HPDE6-E6E7 (cell line): ENCODE measurements around the gene MEGF11.
A peak's percentile ranks its signal among the peaks of the same experiment; 100 is the strongest.

Experiments used
- DNase-seq: peaks from one replicate; pipeline ENCODE4 v3.0.0; 2011; ENCODE audit warnings: missing footprints; ENCODE audit errors: extremely low spot score

MEGF11 gene

DNA sequence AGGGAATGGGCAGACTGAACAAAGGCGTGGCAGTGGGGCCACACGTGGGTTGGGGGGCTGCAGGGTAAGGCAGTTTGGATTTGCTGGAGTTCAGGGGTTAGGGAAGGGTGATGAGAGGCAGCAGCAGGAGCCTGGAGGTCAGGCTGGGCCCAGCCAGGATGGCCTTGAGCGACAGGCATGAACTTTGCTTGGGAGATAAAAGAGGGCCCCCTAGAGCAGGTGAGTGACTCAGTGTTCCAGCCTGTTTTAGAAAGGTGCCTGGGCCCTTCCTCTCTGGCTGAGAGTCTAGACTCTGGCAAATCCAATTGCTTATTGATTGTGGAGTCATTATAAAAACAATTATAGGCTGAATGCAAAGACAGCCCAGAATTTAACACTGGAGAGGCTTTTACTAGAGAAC, 309.1 kb downstream of the MEGF11 start:
- no peak for DNase-seq

- DNase-seq: no peak
These were observed 311.1 kb downstream of the MEGF11 start for GRCh38 chr15:65942436-65942835.

DNA sequence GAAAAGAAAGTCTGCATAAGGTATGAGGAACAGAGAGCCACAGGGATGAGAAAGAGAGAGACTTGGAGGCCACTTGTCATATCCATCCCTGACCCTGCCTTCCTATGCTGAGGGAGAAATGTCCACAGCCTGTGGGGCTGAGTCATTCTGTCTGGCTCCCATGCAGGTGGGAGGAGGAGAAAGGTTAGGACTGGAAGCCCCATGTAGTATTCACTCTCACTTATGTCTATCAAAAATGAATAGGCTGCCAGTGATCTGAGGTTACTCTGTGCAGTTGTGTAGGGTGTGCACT, 313.0 kb downstream of the MEGF11 start:
- DNase-seq: peak; percentile 42

- peak; percentile 88 for DNase-seq
These were observed 313.5 kb downstream of the MEGF11 start for GRCh38 chr15:65939901-65940617.

DNA sequence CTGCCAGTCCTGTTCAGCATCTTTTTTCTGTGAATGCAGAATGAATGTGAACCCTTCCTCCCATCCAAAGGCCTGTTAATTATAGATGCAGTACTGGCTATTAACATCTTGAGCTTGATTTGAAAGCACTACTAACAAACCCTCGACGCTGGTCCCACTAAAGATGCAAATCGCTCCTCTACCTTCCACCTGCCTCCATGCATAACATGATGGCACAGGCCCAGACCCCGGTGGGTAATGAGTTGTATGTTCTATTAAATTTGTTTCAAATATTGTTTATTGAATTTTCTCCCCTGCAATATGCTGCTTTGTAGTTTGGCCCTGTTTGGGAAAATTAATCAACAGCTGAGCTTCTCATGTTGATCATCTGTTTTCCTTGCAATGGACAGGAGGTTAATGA, 314.9 kb downstream of the MEGF11 start:
- DNase-seq: no peak

- DNase-seq: no peak
These were observed 316.1 kb downstream of the MEGF11 start for GRCh38 chr15:65937476-65937875.

- DNase-seq: no peak
These were observed 316.5 kb downstream of the MEGF11 start for GRCh38 chr15:65937054-65937453.

DNA sequence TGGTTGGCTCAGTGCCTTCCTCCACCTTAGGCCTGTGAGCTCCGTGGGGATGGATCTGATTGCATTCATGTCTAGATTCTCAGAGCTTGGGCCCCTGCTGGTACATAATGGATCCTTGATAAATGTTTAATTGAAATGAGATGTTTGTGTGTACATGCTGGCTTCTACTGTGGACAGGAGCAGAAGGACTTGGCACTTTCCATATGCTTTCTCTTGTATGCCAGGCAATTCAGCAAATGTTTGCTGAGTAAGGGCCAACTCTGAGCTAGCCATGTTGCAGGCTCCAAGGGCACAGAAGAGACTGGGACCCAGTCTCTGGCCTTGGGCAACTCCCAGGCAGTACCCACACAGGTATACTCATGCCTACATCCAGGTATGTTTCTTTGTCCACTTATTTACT, 317.3 kb downstream of the MEGF11 start:
- DNase-seq: no peak

DNA sequence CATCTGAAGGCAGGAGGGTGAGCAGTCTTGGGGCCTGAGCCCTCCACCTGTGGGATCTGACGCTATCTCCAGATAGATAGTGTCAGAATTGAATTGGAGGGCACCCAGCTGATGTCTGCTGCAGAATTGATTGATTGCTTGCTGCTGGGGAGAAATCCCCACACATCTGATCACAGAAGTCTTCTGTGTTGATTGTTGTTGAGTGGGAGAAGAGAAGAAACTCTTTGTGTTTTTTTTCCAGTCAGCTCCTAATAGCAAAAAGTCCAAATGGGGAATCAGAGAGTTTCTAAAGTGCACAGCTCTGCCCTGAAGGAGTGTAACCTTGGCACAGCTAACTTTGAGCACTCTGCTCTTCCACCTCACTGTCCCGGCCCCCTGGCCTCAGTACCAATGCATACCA, 318.2 kb downstream of the MEGF11 start:
- DNase-seq: no peak

DNA sequence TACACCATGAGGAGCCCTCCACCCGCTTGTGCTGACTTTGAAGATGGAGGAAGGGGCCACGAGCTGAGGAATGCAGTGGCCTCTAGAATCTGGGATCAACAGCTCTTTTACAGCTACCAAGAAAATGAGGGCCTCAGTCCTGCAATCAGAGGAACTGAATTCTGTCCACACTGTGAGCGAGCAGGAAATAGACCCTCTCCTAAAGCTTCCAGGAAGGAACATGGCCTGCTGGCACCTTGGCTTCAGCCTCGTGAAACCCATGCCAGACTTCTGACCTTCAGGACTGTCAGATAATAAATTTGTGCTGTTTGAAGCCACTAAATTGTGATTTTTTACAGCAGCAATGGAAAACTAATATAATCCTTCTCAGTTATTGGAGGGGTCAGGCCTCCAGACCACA, 322.3 kb downstream of the MEGF11 start:
- DNase-seq: no peak

- DNase-seq: no peak
These were observed 323.4 kb downstream of the MEGF11 start for GRCh38 chr15:65930134-65930533.

GRCh38 chr15:65929573-65929972, 324.0 kb downstream of the MEGF11 start:
- no peak for DNase-seq

- no peak for DNase-seq
These were observed 326.0 kb downstream of the MEGF11 start for GRCh38 chr15:65927545-65927944.

GRCh38 chr15:65926899-65927298, 326.7 kb downstream of the MEGF11 start:
- DNase-seq: no peak

DNA sequence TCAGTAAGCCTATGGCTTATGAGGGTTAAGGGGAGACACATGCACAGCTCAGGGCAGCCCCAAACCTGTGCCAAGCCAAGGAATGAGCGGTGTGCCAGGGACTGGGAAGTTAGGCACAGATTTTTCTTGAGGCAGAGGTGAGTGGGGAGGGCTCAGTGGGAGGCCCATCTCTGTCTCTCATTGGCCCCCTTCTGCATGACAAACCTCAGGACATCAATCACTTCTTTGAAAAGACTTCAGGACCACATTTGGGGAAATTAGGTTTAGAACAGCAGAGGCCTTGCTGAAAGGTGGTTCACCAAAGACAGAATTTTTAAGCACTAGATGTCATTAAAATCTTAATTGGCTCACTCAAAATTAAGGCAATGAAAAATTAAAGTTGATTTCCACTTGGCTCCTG, 327.1 kb downstream of the MEGF11 start:
- DNase-seq: no peak

DNA sequence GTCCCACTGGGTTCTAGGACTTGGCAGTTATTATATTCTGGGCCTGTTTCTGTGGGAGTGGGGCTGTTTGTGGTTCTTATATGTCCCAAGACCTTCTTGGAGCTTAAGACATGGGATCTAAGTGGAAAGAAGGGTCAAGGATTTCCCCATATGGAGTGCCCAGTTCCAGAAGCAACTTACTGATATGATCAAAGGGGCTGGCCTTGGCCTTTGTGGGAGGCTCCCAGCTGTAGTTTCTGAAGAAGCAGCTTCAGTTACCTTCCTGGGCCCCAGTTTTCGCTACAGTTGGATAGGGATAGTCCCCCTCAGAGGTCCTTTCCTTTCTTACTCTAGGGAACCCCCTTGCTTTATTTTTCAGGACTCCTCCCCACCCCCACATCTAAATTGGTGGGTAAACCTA, 328.2 kb downstream of the MEGF11 start:
- no peak for DNase-seq

DNA sequence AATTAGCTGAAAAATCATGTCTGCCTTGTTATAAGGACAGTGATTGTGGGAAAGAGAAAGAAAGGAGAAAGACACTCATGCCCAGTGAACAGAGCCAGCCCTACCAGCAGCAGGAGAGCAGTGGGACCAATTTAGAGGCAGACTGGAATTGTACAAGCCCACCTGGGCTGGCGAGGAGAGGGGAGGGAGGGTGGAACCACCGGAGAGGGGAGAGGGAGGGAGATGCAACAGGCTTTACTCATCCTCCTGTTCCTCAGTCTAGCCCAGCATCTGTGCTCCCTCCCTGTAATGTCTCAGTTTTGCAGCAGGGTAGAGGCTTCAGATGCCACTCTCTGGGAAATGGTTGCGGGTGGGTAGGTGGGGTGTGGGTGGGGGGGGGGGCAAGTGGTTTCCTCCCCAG, 329.5 kb downstream of the MEGF11 start:
- no peak for DNase-seq

DNA sequence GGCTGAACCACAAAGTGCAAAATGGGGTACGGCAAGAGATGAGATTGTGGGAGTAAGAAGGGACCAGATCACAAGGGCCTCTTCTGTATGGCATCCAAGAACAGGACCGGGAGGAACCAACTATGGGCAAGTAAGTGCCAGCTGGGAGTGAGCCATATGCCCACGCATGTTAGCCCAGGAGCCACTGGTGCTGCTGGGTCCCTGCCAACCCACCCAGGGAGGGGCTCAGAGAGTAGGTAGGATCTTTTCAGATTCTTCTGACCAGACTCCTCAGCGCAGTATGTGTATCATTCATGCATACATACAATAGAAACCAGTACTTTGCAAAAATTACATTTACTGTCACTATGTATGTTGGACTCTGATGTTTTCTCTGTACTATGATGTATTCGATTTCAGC, 330.3 kb downstream of the MEGF11 start:
- DNase-seq: no peak

DNA sequence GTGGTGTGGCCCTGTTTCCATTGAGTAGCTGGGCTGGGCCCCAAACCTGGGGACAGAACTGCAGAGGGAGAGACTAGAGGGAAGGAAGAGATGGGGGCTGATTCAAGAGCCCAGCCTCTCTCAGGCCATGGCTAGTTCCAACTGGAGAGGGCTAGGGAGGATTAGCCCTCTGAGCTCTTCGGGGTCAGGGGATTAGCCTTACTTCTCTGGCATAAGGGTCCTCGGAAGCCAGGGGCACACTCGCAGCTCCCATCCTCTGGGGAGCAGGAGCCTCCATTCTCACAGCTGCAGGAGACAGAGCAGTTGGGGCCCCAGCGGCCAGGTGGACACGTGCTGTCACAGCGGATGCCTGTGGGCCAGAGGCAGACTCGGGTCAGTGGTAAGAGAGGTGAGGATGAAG, 330.9 kb downstream of the MEGF11 start:
- DNase-seq: no peak

DNA sequence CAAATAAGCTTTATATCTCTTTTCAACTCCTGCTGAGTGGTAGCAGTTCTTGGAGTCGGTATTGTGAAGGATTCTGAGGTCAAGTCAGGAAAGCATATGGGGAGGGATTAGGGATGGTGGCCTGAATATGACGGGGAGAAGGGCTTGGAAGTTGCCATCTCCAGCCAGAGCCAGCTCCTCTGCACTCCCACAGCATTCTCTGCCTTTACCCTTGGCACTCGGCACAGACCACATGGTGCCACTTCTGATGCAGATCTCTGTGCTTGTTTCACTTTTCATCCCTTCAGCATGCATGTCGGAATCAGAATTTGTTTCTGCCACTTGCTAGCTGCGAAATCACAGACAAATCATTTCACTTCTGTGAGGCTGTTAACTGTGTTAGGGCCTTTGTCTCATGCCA, 331.8 kb downstream of the MEGF11 start:
- DNase-seq: no peak

GRCh38 chr15:65920825-65921309, 332.7 kb downstream of the MEGF11 start:
- no peak for DNase-seq

DNA sequence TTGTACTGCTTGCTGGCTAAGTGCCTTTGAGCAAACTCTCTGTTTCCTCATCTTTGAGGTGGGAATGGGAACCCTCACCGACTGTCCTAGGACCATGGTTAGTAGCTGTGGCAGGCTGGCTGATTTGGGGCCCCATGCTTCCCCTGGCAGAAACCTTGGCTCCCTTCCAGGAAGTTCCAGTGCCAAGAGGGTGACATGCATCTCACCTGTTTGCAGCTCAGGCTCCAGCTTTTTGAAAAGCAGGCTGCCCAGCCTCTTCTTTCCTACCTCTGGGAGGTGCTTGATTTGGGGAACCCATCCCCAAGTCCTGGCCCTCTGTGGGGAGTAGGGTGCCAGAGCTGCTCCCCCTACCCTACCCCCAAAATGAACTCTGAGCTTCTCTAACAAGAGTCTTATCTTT, 333.4 kb downstream of the MEGF11 start:
- DNase-seq: no peak

- no peak for DNase-seq
These were observed 334.2 kb downstream of the MEGF11 start for GRCh38 chr15:65919353-65919752.

- no peak for DNase-seq
These were observed 334.6 kb downstream of the MEGF11 start for GRCh38 chr15:65918945-65919344.
